ENCODE data around the gene NKX2-8.

The NKX2-8 gene

DNA sequence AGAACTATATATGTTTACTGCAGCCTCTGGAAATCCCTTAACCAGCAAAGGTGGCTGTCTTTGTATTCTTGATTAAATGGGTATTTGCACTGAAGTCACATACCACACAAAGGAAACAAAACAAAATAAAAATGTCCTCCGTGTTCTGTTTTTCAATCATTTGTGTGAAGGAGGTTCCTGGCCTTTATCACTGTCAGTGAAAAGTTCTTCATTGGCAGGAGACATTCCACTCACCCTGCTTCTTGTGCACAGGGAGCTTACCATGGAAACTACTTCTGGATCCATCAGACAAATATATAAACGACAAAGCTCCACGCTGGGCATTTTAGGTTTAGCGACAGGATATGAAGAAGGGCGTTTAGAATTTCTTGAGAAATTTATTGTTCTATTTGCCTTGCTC, 5.7 kb upstream of the NKX2-8 start:
- TF ChIP-seq, protein P1, sequence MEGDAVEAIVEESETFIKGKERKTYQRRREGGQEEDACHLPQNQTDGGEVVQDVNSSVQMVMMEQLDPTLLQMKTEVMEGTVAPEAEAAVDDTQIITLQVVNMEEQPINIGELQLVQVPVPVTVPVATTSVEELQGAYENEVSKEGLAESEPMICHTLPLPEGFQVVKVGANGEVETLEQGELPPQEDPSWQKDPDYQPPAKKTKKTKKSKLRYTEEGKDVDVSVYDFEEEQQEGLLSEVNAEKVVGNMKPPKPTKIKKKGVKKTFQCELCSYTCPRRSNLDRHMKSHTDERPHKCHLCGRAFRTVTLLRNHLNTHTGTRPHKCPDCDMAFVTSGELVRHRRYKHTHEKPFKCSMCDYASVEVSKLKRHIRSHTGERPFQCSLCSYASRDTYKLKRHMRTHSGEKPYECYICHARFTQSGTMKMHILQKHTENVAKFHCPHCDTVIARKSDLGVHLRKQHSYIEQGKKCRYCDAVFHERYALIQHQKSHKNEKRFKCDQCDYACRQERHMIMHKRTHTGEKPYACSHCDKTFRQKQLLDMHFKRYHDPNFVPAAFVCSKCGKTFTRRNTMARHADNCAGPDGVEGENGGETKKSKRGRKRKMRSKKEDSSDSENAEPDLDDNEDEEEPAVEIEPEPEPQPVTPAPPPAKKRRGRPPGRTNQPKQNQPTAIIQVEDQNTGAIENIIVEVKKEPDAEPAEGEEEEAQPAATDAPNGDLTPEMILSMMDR (conservative IDR thresholded peaks at IDR 0.05) = no peak
- no peak overlapping the region for H3K27ac ChIP-seq

DNA sequence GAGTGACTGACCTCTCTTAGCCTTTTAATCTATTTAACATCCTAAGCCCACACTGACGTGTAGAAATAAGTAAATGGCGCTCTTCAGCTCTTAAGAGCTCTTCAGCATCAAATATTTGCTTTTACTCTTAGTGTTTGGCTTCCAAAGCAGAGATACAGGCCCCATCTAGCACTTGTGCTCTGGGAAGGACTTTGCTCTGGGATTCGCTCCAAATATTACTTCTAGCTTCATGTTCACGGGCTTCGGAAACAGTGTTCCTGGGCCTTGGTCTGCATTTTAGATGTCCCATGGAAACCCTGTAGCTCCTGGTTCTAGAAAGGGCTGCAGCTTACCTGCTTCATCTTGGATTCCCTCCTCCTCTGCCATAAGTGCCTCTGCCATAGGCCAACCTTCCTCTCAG, 2.7 kb upstream of the NKX2-8 start:
- H3K27ac ChIP-seq = no peak overlapping the region
- TF ChIP-seq, protein P1 (conservative IDR thresholded peaks at IDR 0.05) = no peak

DNA sequence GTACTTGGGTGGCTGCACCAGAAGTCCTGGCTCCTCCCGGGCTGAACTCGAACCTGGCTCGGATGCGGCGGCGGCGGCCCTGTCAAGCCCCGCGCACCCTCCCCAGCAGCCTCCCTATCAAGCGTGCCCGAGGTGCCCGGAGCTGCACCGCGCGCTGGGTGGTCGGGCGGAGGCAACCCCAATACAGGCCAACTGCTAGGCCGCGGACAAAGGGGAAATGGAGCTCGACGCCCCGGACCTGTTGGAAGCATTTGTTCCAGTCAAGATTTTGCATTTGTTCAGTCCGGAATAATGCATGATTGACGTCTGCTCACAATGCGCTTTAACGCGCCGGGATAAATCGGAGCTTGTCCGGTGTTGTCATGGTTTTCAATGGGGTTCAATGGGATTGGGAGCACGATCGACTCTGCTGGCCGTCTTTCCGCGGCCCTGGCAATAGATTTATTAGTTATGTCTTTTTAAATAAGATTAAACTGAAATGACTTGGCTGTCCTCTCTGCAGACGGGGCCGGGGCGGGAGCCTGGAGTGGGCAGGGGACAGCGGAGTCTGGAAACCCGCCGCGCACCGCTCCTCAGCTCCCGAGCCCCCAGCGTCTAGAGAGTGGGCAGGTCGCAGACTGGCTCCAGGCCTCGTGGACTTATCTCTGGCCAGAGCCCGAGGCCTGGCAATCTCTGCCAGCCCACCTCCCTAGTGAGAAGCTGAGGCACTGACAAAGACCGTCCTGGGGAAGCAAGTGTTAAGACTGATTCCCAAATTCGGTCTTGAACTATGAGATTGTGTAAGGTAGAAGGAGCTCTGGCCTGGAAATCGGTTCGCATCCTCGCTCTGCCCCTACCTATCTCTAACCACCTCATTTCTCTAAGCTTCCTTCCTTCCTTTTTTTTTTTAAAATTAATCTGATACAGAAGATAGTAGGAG, 1.7 kb upstream of the NKX2-8 start:
- H3K27ac ChIP-seq = no peak overlapping the region
- TF ChIP-seq, protein P1 (conservative IDR thresholded peaks at IDR 0.05) = no peak

DNA sequence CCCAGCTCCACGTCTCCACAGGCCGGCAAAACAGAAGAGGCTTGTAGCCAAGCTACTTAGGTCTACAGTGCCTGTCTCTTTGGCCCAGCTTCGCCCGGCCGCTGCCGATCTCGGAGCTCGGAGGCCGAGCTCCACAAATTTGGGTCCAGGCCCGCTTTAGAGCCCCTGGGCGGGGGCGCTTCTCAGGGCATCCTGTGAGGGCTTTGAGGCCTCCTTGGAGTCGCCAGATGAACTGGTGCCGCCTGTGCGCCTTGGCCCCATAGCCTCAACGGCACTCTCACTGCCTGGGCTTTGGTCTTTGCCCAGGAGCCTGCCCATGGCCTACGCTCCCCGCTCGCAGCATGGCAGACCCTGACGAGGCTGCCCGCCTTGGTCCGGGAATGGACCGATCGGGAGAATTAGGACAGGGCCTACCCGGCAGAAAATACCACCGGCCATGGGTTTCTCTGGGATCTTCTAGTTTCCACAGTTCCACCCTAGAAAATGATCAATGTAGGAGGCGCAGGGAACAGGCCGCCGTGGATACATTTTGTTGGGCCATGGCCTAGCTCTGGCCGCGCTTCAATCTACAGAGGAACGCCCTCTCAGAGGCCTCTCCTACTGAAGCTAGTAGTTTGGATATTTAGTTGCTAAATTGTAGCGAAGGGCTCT, 953 bp upstream of the NKX2-8 start:
- H3K27ac ChIP-seq = no peak overlapping the region
- TF ChIP-seq, protein P1 (conservative IDR thresholded peaks at IDR 0.05) = no peak

DNA sequence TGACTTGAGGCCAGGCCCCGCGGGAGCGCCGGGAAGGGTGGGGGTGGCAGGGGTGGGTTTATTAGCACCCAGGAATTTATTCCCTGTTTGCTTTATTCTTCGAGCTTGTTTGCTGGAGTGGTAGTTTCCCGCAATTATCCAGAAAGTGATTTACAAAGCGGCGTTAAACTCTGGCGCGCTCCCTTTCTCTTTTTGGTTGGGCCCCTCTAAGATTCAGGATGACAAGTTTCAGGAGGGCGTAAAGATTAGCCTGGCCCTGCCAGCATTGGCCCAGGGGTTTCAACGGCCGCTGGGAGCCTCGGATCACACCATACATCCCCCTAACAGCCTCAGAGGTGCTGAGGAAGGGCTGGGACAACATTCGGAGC, 444 bp upstream of the NKX2-8 start:
- no peak overlapping the region for H3K27ac ChIP-seq
- TF ChIP-seq, protein P1 (conservative IDR thresholded peaks at IDR 0.05) = no peak

DNA sequence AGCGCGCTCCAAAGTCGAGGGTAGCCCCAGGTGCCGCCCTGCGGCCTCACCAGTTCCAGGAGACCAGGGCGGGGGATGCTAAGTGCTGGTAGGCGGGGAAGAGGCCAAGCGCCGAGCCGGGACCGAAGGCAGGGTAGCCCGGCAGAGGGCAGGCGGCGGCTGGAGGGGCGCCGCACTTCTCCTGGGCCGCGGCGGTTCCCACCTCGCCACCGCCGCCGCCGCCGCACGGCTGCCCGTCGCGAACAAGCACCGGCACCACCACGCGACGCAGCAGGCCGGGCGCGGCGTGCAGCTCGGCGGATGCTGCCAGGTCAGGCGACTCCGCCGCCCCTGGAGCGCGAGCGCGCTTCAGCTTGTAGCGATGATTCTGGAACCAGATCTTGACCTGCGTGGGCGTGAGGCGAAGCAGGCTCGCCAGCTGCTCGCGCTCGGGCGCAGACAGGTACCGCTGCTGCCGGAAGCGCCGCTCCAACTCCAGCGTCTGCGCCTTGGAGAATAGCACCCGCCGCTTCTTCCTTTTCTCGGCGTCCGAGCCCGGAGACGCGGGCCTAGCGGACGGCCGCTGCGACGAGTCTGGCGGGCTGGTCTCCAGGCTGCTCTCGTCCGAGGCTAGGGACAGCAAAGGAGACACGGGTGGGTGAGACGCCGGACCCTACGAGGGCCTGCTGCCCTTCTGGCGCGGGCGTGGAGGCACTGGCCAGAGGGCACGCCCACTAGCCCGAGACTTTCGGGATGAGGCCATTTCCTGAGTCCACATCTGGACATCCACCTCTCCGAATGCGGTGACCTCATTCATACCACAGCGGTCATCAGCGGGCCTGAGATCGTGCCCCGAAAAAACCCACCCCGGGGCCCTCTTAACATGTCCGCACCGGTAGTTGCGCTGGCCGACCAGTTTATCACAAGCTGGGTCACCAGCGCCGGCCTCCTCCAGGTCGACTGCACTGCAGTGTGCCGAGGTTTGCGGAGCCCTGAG, 1.3 kb downstream of the NKX2-8 start:
- H3K27ac ChIP-seq = peak overlapping the region; percentile 42
- TF ChIP-seq, protein P1 (conservative IDR thresholded peaks at IDR 0.05) = 0 out of 2 replicates have a peak, but pooled peaks have one; percentile 18

Measured in VCaP (cell line).